MCF 10A (cell line): Measurements from ENCODE around the gene CBFA2T3. TPM values are rescaled to one million over a fixed set of nuclear protein-coding genes. Genes with fewer than 3 reads are reported as not detected.

Experiments used
- BruUV-seq: library from RNA; stranded (reverse); fragments of 400-500 nt; replicated peaks from 2 replicates; lab custom pipeline; 2021; lab: Mats Ljungman, UMichigan
- CTCF ChIA-PET: fragments of 300-600 bp; sonication (Branson Sonifier 250); formaldehyde crosslinking; extraction: SDS; loops from one replicate; lab custom pipeline; 2021; ENCODE audit warnings: antibody characterized with exemption, inconsistent platforms; lab: Yijun Ruan, JAX
- POLR2A ChIA-PET: fragments of 300-600, 350-650 bp; sonication (Branson Sonifier 250); formaldehyde crosslinking; extraction: SDS; loops from one replicate; lab custom pipeline; 2020; ENCODE audit warnings: antibody characterized with exemption, inconsistent platforms; lab: Yijun Ruan, JAX
- DNase-seq: peaks from one replicate; pipeline ENCODE4 v3.0.0-alpha.2; 2018; ENCODE audit not compliant: unreplicated experiment
- H3K27ac Mint-ChIP-seq: one replicate; pipeline ENCODE4 v1.8.0; 2022; ENCODE audit warnings: mild to moderate bottlenecking, low read depth, mixed read lengths; ENCODE audit not compliant: unreplicated experiment
- H3K27me3 Mint-ChIP-seq: one replicate; pipeline ENCODE4 v1.8.0; 2022; ENCODE audit warnings: mixed read lengths; ENCODE audit not compliant: insufficient read depth, unreplicated experiment
- H3K36me3 Mint-ChIP-seq: one replicate; pipeline ENCODE4 v1.8.0; 2022; ENCODE audit warnings: mild to moderate bottlenecking, moderate library complexity, mixed read lengths; ENCODE audit not compliant: insufficient read depth, unreplicated experiment
- H3K4me1 Mint-ChIP-seq: one replicate; pipeline ENCODE4 v1.8.0; 2022; ENCODE audit warnings: mixed read lengths; ENCODE audit not compliant: insufficient read depth, unreplicated experiment
- H3K4me3 Mint-ChIP-seq: one replicate; pipeline ENCODE4 v1.8.0; 2022; ENCODE audit warnings: mild to moderate bottlenecking, moderate library complexity, mixed read lengths; ENCODE audit not compliant: unreplicated experiment
- H3K9me3 Mint-ChIP-seq: one replicate; pipeline ENCODE4 v1.8.0; 2022; ENCODE audit warnings: mixed read lengths; ENCODE audit not compliant: unreplicated experiment
- intact Hi-C: fragments of 100-400 bp; cut with micrococcal nuclease; formaldehyde crosslinking; loops from 2 replicates; pipeline ENCODE4 v1.14.1; 2022
- total RNA-seq: library from RNA; stranded (reverse); gene quantifications from 2 replicates; pipeline ENCODE4 v1.2.3, GENCODE V29; 2022
- TF ChIP-seq, protein P1 (sequence below): fragments of 200-600 bp; IDR thresholded peaks from one replicate; pipeline ENCODE4 v1.8.0; 2022; ENCODE audit warnings: antibody characterized with exemption, mild to moderate bottlenecking; ENCODE audit not compliant: unreplicated experiment

The CBFA2T3 gene
- total RNA-seq, 1 experiment from 2014 or later: not detected

GRCh38 chr16:88999457-89000206 lies 22.6 kb upstream of the CBFA2T3 start:
- no TSS peak for BruUV-seq
- intact Hi-C loops: no loop called here
- Mint-ChIP-seq H3K27me3 (peaks cover 24% of the 10 kb centered on the region), H3K9me3 (peaks cover 16% of the 10 kb centered on the region), H3K36me3 (no peaks in the 10 kb centered on the region), H3K4me1 (no peaks in the 10 kb centered on the region), H3K4me3 (no peak overlapping the region), H3K27ac (no peak overlapping the region)
- ChIA-PET POLR2A (no interaction called here), CTCF (no interaction called here)
- DNase-seq: no peak
- TF ChIP-seq, protein P1, sequence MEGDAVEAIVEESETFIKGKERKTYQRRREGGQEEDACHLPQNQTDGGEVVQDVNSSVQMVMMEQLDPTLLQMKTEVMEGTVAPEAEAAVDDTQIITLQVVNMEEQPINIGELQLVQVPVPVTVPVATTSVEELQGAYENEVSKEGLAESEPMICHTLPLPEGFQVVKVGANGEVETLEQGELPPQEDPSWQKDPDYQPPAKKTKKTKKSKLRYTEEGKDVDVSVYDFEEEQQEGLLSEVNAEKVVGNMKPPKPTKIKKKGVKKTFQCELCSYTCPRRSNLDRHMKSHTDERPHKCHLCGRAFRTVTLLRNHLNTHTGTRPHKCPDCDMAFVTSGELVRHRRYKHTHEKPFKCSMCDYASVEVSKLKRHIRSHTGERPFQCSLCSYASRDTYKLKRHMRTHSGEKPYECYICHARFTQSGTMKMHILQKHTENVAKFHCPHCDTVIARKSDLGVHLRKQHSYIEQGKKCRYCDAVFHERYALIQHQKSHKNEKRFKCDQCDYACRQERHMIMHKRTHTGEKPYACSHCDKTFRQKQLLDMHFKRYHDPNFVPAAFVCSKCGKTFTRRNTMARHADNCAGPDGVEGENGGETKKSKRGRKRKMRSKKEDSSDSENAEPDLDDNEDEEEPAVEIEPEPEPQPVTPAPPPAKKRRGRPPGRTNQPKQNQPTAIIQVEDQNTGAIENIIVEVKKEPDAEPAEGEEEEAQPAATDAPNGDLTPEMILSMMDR: no peak

DNA sequence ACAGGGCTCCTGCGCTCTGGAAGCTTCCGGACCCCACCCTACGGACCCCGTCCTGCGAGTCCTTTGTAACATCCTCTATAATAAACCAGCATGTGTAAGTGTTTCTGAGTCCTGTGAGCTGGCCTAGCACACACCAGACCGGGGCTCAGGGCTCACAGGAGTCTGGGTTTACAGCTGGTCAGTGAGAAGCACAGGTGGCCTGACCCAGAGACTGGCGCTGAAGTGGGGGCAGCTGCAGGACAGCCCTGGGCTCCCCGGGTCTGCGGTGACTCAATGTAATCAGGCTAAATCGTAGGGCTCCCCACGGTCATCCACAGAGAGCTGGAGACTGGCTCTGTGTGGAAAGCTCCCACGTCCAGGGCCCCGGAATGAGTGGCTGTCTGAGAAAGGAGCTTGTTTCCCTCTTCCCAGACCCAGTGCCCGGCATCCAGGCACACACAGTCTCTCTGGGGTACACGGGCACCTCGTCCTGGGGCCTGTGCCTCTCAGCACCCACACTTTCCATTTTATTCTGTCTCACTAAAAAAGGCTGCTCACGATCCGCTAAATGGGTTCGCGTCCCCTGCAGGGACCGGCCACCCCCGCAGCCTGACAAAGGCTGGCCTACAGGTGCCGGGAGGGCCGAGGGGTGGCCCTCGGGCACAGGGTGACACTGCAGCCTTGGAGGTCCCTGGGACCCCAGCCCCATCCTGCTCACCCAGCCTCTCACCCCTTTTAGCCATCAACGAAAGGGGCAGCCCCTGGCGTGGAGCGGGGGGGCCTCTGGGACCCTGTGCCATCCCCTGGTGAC lies 18.9 kb upstream of the CBFA2T3 start:
- H3K27me3 Mint-ChIP-seq: peaks cover 15% of the 10 kb centered on the region
- DNase-seq: no peak
- no peak overlapping the region for H3K4me3 Mint-ChIP-seq
- intact Hi-C loops: no loop called here
- ChIA-PET CTCF (interaction anchor here (0.6 kb wide), 1 partner anchor 177 kb away, joined by 3 read pairs; no protein-coding TSS in a partner anchor), POLR2A (interaction anchor here (0.6 kb wide), 1 partner anchor 1171 kb away, joined by 3 read pairs; no protein-coding TSS in a partner anchor)
- H3K27ac Mint-ChIP-seq: no peak overlapping the region
- TF ChIP-seq, protein P1: no peak
- BruUV-seq: no TSS peak
- no peaks in the 10 kb centered on the region for H3K36me3 Mint-ChIP-seq
- peaks cover 16% of the 10 kb centered on the region for H3K9me3 Mint-ChIP-seq
- no peaks in the 10 kb centered on the region for H3K4me1 Mint-ChIP-seq

DNA sequence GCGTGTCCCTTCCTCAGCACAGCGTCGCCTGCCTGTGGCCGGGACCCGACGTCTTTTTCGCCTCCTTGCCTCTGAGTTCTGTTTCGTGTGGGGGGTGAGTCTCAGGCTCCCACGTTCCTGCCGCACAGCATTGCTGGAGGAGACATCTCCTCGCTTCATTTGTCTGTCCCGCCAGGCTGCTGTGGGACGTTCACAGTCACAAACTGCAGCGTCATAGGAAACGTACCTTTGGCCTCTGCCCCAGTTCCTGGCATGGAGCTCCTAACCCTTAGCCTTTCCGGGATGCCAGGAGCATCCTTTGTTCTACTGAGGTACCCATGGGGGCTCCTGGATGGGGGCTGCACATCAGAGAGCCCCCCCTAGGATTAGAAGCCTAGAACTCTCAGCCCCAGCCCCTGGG lies 18.2 kb upstream of the CBFA2T3 start:
- H3K27ac Mint-ChIP-seq: no peak overlapping the region
- ChIA-PET POLR2A (interaction anchor here (0.6 kb wide), 1 partner anchor 1170 kb away, joined by 3 read pairs; no protein-coding TSS in a partner anchor), CTCF (no interaction called here)
- H3K4me1 Mint-ChIP-seq: no peaks in the 10 kb centered on the region
- H3K9me3 Mint-ChIP-seq: peaks cover 16% of the 10 kb centered on the region
- peaks cover 15% of the 10 kb centered on the region for H3K27me3 Mint-ChIP-seq
- no peak overlapping the region for H3K4me3 Mint-ChIP-seq
- intact Hi-C loops: no loop called here
- TF ChIP-seq, protein P1: no peak
- no TSS peak for BruUV-seq
- no peaks in the 10 kb centered on the region for H3K36me3 Mint-ChIP-seq
- no peak for DNase-seq

- Mint-ChIP-seq H3K27me3 (peaks cover 15% of the 10 kb centered on the region), H3K4me3 (no peak overlapping the region), H3K9me3 (peaks cover 16% of the 10 kb centered on the region), H3K4me1 (no peaks in the 10 kb centered on the region), H3K36me3 (no peaks in the 10 kb centered on the region), H3K27ac (no peak overlapping the region)
- no TSS peak for BruUV-seq
- TF ChIP-seq, protein P1: no peak
- no peak for DNase-seq
- ChIA-PET POLR2A (no interaction called here), CTCF (no interaction called here)
- intact Hi-C loops: no loop called here
These were observed 17.7 kb upstream of the CBFA2T3 start for GRCh38 chr16:88994695-88995094.
